HepG2 (cell line): ENCODE measurements around the gene PIP.

Experiments used
- ZNF333 ChIP-seq: sonication (generic); formaldehyde crosslinking; IDR thresholded peaks from 2 replicates; pipeline ENCODE4 v1.4.0; 2020; ENCODE audit warnings: mild to moderate bottlenecking, missing genetic modification reagents, borderline replicate concordance
- TF ChIP-seq, protein P1 (sequence below): sonication (generic); formaldehyde crosslinking; IDR thresholded peaks from 2 replicates; pipeline ENCODE4 v1.5.0; 2020; ENCODE audit warnings: mild to moderate bottlenecking, missing genetic modification reagents, moderate library complexity
- TF ChIP-seq, protein P2 (sequence below): fragments of 450-650 bp; IDR thresholded peaks from 2 replicates; pipeline ENCODE4 v1.6.1; 2016

DNA sequence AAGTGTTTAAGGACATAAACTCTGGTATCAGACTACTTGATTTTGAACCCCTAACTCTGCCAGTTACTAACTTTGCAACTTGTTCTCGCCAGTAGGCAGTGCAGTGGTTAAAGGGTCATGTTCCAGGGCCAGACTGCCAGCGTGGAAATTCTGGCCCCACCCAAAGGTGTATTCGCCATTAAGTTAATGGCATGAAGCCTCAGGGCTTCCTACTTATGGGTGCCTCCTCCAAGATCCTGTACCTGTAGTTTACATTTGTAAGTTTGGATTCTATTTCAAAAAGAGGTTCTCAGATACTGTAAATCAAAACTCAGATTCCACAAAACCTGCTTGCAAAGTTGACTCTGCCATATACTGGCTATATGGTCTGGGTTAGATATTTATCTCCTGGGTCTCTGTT is 2.8 kb upstream of the PIP start:
- TF ChIP-seq ZNF333 (CRISPR knock-in tag), result no peak
- TF ChIP-seq, protein P1, sequence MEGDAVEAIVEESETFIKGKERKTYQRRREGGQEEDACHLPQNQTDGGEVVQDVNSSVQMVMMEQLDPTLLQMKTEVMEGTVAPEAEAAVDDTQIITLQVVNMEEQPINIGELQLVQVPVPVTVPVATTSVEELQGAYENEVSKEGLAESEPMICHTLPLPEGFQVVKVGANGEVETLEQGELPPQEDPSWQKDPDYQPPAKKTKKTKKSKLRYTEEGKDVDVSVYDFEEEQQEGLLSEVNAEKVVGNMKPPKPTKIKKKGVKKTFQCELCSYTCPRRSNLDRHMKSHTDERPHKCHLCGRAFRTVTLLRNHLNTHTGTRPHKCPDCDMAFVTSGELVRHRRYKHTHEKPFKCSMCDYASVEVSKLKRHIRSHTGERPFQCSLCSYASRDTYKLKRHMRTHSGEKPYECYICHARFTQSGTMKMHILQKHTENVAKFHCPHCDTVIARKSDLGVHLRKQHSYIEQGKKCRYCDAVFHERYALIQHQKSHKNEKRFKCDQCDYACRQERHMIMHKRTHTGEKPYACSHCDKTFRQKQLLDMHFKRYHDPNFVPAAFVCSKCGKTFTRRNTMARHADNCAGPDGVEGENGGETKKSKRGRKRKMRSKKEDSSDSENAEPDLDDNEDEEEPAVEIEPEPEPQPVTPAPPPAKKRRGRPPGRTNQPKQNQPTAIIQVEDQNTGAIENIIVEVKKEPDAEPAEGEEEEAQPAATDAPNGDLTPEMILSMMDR (CRISPR knock-in tag), result no peak
- TF ChIP-seq, protein P2, sequence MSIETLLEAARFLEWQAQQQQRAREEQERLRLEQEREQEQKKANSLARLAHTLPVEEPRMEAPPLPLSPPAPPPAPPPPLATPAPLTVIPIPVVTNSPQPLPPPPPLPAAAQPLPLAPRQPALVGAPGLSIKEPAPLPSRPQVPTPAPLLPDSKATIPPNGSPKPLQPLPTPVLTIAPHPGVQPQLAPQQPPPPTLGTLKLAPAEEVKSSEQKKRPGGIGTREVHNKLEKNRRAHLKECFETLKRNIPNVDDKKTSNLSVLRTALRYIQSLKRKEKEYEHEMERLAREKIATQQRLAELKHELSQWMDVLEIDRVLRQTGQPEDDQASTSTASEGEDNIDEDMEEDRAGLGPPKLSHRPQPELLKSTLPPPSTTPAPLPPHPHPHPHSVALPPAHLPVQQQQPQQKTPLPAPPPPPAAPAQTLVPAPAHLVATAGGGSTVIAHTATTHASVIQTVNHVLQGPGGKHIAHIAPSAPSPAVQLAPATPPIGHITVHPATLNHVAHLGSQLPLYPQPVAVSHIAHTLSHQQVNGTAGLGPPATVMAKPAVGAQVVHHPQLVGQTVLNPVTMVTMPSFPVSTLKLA, result no peak
